HCT116 (cell line): Measurements from ENCODE around the gene ZC3H7A. TPM values are rescaled to one million over a fixed set of nuclear protein-coding genes. Genes with fewer than 3 reads are reported as not detected.

ENCODE experiments used
- total RNA-seq: library from RNA; stranded (reverse); gene quantifications from one replicate; pipeline ENCODE4 v1.2.1, GENCODE V29; 2021; ENCODE audit not compliant: unreplicated experiment

Gene ZC3H7A
- total RNA-seq, 1 experiment from 2014 or later, result 33.4 TPM

Other genes starting within 250 kb of the ZC3H7A start
- 84.2 TPM for gene LITAF, start 210.3 kb downstream of the ZC3H7A start, total RNA-seq
- gene SNN, start 128.8 kb downstream of the ZC3H7A start, total RNA-seq, result 12.2 TPM
- 26.8 TPM for gene TXNDC11, start 54.4 kb downstream of the ZC3H7A start, total RNA-seq
- gene RSL1D1, start 54.3 kb upstream of the ZC3H7A start, total RNA-seq, result 291 TPM
- 148 TPM for gene GSPT1, start 118.7 kb upstream of the ZC3H7A start, total RNA-seq
- gene NPIPB2, start 144.8 kb upstream of the ZC3H7A start, total RNA-seq, result 10.7 TPM
- not detected for gene TNFRSF17, start 168.0 kb upstream of the ZC3H7A start, total RNA-seq
- gene SNX29, start 179.5 kb upstream of the ZC3H7A start, total RNA-seq, result 7.4 TPM